HG03025 (cell line): ENCODE data around the gene LCE6A.

ENCODE experiments used
- ATAC-seq: cut with Tn5 transposase; IDR thresholded peaks from one replicate; pipeline ENCODE4 v1.9.1; 2021; ENCODE audit warnings: mild to moderate bottlenecking, moderate library complexity; ENCODE audit not compliant: unreplicated experiment, low FRiP score

LCE6A gene

GRCh38 chr1:152842556-152842955, at the start of gene LCE6A:
Gene LCE6A, plus strand, starts transcription at chr1:152842856. Its CDS starts 665 bp downstream, at chr1:152843521.
- no peak for ATAC-seq

- ATAC-seq = no peak
Measured at GRCh38 chr1:152795686-152796085, 47.0 kb upstream of the LCE6A start.

GRCh38 chr1:152796421-152796820, 46.2 kb upstream of the LCE6A start, which contains the start of gene LCE1D:
Gene LCE1D, plus strand, starts transcription at chr1:152796721. Its CDS starts 1,074 bp downstream, at chr1:152797795.
- ATAC-seq = no peak

- no peak for ATAC-seq
Measured at GRCh38 chr1:152801333-152801732, 41.3 kb upstream of the LCE6A start.

GRCh38 chr1:152806576-152806975, 36.1 kb upstream of the LCE6A start, which contains the start of gene LCE1C:
Gene LCE1C, minus strand, starts transcription at chr1:152806651. Its CDS starts 1,173 bp downstream, at chr1:152805478.
- ATAC-seq = no peak

GRCh38 chr1:152811050-152811449, 31.6 kb upstream of the LCE6A start:
- ATAC-seq = no peak

- ATAC-seq = no peak
Measured at GRCh38 chr1:152811671-152812070, 31.0 kb upstream of the LCE6A start, which contains the start of gene LCE1B. Gene LCE1B, plus strand, starts transcription at chr1:152811971. Its CDS starts 476 bp downstream, at chr1:152812447.

GRCh38 chr1:152817309-152817708, 25.3 kb upstream of the LCE6A start:
- ATAC-seq = no peak

- ATAC-seq = no peak
Measured at GRCh38 chr1:152823294-152823693, 19.4 kb upstream of the LCE6A start.

GRCh38 chr1:152824964-152825363, 17.7 kb upstream of the LCE6A start:
- no peak for ATAC-seq

- no peak for ATAC-seq
Measured at GRCh38 chr1:152827173-152827572, 15.5 kb upstream of the LCE6A start, which contains the start of gene LCE1A. Gene LCE1A, plus strand, starts transcription at chr1:152827473. Its CDS starts 0 bp downstream, at chr1:152827473.

GRCh38 chr1:152836870-152837269, 5.8 kb upstream of the LCE6A start:
- ATAC-seq = no peak

GRCh38 chr1:152855661-152856060, 13.0 kb downstream of the LCE6A start:
- ATAC-seq = no peak

- no peak for ATAC-seq
Measured at GRCh38 chr1:152858062-152858461, 15.4 kb downstream of the LCE6A start.

- ATAC-seq = no peak
Measured at GRCh38 chr1:152859696-152860095, 17.0 kb downstream of the LCE6A start, which contains the start of gene LCE7A. Gene LCE7A, plus strand, starts transcription at chr1:152859996. Its CDS starts 702 bp downstream, at chr1:152860698.

GRCh38 chr1:152860129-152860528, 17.5 kb downstream of the LCE6A start:
- no peak for ATAC-seq

- no peak for ATAC-seq
Measured at GRCh38 chr1:152861374-152861773, 18.7 kb downstream of the LCE6A start.

- no peak for ATAC-seq
Measured at GRCh38 chr1:152864443-152864842, 21.8 kb downstream of the LCE6A start.

GRCh38 chr1:152866321-152866720, 23.7 kb downstream of the LCE6A start:
- ATAC-seq = no peak

- ATAC-seq = no peak
Measured at GRCh38 chr1:152869808-152870419, 27.3 kb downstream of the LCE6A start.

GRCh38 chr1:152870831-152871730, 28.4 kb downstream of the LCE6A start:
- ATAC-seq = no peak
